K562 (cell line): ENCODE results near the gene LDAH. TPM values are rescaled to one million over a fixed set of nuclear protein-coding genes. Genes with fewer than 3 reads are reported as not detected.

Experiments
- GATAD2B ChIP-seq: fragments of 450-650 bp; IDR thresholded peaks from 2 replicates; pipeline ENCODE4 v1.6.1; 2017; ENCODE audit warnings: mild to moderate bottlenecking, borderline replicate concordance
- PCBP1 ChIP-seq: fragments of 200-400 bp; formaldehyde crosslinking; IDR thresholded peaks from 2 replicates; pipeline ENCODE4 v1.6.1; 2018; ENCODE audit warnings: mild to moderate bottlenecking, low read depth, low read length; ENCODE audit not compliant: poor library complexity, severe bottlenecking
- PHF8 ChIP-seq: fragments of 200-600 bp; sonication (generic); IDR thresholded peaks from 2 replicates; pipeline ENCODE4 v1.6.1; 2012; ENCODE audit warnings: mixed run types, mild to moderate bottlenecking, inconsistent platforms, low read length, moderate library complexity, borderline replicate concordance
- POLR2A ChIP-seq: fragments of 450-650 bp; conservative IDR thresholded peaks from 2 replicates; pipeline ENCODE4 v1.6.1; 2016
- PURB ChIP-seq: sonication (generic); formaldehyde crosslinking; IDR thresholded peaks from 2 replicates; pipeline ENCODE4 v1.9.0; 2021; ENCODE audit warnings: low read depth, mild to moderate bottlenecking, missing genetic modification reagents
- SMAD1 ChIP-seq: fragments of 150-350 bp; IDR thresholded peaks from 2 replicates; pipeline ENCODE4 v1.6.1; 2014; ENCODE audit warnings: low read length, low read depth; ENCODE audit not compliant: partially characterized antibody
- SMC3 ChIP-seq: conservative IDR thresholded peaks from 2 replicates; pipeline ENCODE4 v1.6.1; 2011; ENCODE audit warnings: low read depth, low read length, improper control_type of control experiment; ENCODE audit not compliant: insufficient read depth
- SNIP1 ChIP-seq: fragments of 450-650 bp; IDR thresholded peaks from 2 replicates; pipeline ENCODE4 v1.7.1; 2017; ENCODE audit warnings: low read depth, mild to moderate bottlenecking
- TARDBP ChIP-seq: fragments of 450-650 bp; IDR thresholded peaks from 2 replicates; pipeline ENCODE4 v1.6.1; 2016
- YBX1 ChIP-seq: fragments of 450-650 bp; IDR thresholded peaks from 2 replicates; pipeline ENCODE4 v1.7.1; 2016; ENCODE audit warnings: mild to moderate bottlenecking
- ZBTB26 ChIP-seq: fragments of 450-650 bp; formaldehyde crosslinking; IDR thresholded peaks from 2 replicates; pipeline ENCODE4 v1.4.0; 2022; ENCODE audit warnings: missing genetic modification characterization
- ZNF165 ChIP-seq: fragments of 250-450 bp; sonication (Bioruptor Pico); IDR thresholded peaks from 2 replicates; pipeline ENCODE4 v1.4.0; 2020; ENCODE audit warnings: borderline replicate concordance
- polyA plus RNA-seq, 8 experiments: library from polyadenylated mRNA; depleted of rRNA in 4 of 8; stranded (reverse) in 5 of 8; unstranded in 3 of 8; fragments of >200 nt; fragmentation: Nextera tagmentation in 2 of 8; fragmentation: Illumina TruSeq in 1 of 8; extraction: Ambion mirVana in 2 of 8; extraction: Trizol in 1 of 8; gene quantifications; 2 replicates each; pipeline versions ENCODE4 v1.2.1 to v1.2.3, GENCODE V29; 2011 to 2014; ENCODE audit warnings: inconsistent platforms in 1 of 8, missing spikeins in 1 of 8
- total RNA-seq, 7 experiments: library from RNA; depleted of rRNA in 6 of 7; stranded (reverse); fragments of >200 nt in 6 of 7; fragmentation: Illumina TruSeq in 2 of 7; extraction: Trizol in 2 of 7; gene quantifications; 2 replicates each; pipeline versions ENCODE4 v1.2.1 to v1.2.3, GENCODE V29; 2011 to 2021; ENCODE audit warnings: low replicate concordance in 1 of 7
- TF ChIP-seq, protein P1 (sequence below): fragments of 250-450 bp; sonication (Bioruptor Pico); IDR thresholded peaks from 2 replicates; pipeline ENCODE4 v1.8.0; 2021; ENCODE audit warnings: moderate library complexity, mild to moderate bottlenecking, inconsistent platforms

Gene LDAH
- total and polyA plus RNA-seq, 9 of the 15 experiments (the other 6 are each of a cell fraction or from before 2014, with no cell fraction given) = 22.3 to 60.1 (median 40.0) TPM

DNA sequence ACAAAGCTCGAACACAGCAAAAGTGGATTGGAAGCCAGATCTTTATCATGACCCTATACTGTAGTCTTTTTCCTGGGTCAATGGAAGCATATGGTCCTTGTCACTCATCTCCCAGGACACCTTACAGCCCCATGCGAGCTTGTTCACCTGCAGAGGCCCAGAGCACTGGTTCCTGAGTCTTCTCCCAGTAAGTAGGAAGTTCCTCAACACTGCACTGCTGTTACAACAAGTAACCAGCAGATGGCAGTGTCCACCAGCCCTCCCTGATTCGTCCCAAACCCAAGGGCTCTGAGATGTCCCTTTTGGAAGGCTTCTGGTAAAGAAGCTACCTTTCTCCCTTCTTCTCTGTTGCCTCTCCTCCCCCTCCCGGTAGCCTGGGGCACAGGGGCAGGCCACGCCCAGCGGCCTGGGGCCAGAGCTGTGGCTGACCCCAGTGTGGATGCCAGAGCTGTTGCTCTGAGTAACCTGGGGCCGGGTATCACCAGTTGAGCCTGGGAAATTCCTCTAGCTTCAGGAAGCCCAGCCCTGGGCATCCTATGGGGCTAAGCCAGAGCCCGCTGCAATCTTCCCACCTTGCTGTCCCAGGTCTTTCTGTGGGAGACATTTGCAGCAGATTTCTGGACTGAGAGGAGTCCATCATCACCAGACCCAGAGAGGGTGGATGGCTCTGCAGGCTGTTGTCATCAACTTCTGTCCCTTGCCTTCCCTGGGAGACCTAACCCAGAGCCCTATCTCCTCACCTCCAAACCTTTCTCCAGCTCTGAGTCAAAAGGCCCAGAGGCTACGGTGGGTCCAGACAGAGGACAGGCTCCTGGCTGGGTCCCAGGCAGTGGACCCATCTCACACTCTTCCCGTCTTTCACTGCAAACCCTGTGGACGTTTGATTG lies 161.2 kb downstream of the LDAH start (continued):
- TF ChIP-seq YBX1 (no peak), PURB (no peak), PCBP1 (no peak), ZNF165 (CRISPR knock-in tag) (no peak), SMC3 (peak; percentile 96), SNIP1 (no peak), ZBTB26 (CRISPR knock-in tag) (no peak), PHF8 (no peak), POLR2A (no peak), GATAD2B (no peak), TARDBP (no peak), SMAD1 (no peak)
- TF ChIP-seq, protein P1, sequence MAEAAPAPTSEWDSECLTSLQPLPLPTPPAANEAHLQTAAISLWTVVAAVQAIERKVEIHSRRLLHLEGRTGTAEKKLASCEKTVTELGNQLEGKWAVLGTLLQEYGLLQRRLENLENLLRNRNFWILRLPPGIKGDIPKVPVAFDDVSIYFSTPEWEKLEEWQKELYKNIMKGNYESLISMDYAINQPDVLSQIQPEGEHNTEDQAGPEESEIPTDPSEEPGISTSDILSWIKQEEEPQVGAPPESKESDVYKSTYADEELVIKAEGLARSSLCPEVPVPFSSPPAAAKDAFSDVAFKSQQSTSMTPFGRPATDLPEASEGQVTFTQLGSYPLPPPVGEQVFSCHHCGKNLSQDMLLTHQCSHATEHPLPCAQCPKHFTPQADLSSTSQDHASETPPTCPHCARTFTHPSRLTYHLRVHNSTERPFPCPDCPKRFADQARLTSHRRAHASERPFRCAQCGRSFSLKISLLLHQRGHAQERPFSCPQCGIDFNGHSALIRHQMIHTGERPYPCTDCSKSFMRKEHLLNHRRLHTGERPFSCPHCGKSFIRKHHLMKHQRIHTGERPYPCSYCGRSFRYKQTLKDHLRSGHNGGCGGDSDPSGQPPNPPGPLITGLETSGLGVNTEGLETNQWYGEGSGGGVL (CRISPR knock-in tag) = no peak
